Neural progenitor cell (in vitro differentiated cells): ENCODE measurements around the gene MICAL2. TPM values are rescaled to one million over a fixed set of nuclear protein-coding genes. Genes with fewer than 3 reads are reported as not detected.
A peak's percentile ranks its signal among the peaks of the same experiment; 100 is the strongest.

Experiments
- DNase-seq: peaks from one replicate; pipeline ENCODE4 v3.0.0-alpha.2; 2016; ENCODE audit warnings: low spot score
- H2AFZ ChIP-seq: fragments of 200-600 bp; sonication (generic); replicated peaks from 2 replicates; pipeline ENCODE4 v1.6.1; 2016; ENCODE audit warnings: antibody characterized with exemption
- H3F3A ChIP-seq: fragments of 200-600 bp; sonication (generic); 2 replicates; pipeline ENCODE4 v1.6.1; 2016; ENCODE audit warnings: antibody characterized with exemption, low read depth
- H3K27ac ChIP-seq: fragments of 200-600 bp; sonication (generic); 2 replicates; pipeline ENCODE4 v1.5.1; 2016; ENCODE audit warnings: mild to moderate bottlenecking
- H3K27me3 ChIP-seq: fragments of 200-600 bp; sonication (generic); 2 replicates; pipeline ENCODE4 v1.6.1; 2016; ENCODE audit warnings: mild to moderate bottlenecking, moderate library complexity
- H3K36me3 ChIP-seq: fragments of 200-600 bp; sonication (generic); 2 replicates; pipeline ENCODE4 v1.5.1; 2016
- H3K4me1 ChIP-seq: fragments of 200-600 bp; sonication (generic); 2 replicates; pipeline ENCODE4 v1.6.1; 2016; ENCODE audit warnings: mixed run types
- H3K4me2 ChIP-seq: fragments of 200-600 bp; sonication (generic); 2 replicates; pipeline ENCODE4 v1.6.1; 2016
- H3K4me3 ChIP-seq: fragments of 200-600 bp; sonication (generic); 2 replicates; pipeline ENCODE4 v1.5.1; 2016
- H3K79me2 ChIP-seq: fragments of 200-600 bp; sonication (generic); 2 replicates; pipeline ENCODE4 v1.6.1; 2016; ENCODE audit warnings: low read depth
- H3K9ac ChIP-seq: fragments of 200-600 bp; sonication (generic); 2 replicates; pipeline ENCODE4 v1.6.1; 2016
- H3K9me3 ChIP-seq: fragments of 200-600 bp; sonication (generic); 2 replicates; pipeline ENCODE4 v1.5.1; 2016; ENCODE audit warnings: low read depth
- H4K20me1 ChIP-seq: fragments of 200-600 bp; sonication (generic); 2 replicates; pipeline ENCODE4 v1.6.1; 2016; ENCODE audit warnings: low read depth
- H3K27ac Mint-ChIP-seq: 3 replicates; pipeline ENCODE4 v1.8.0; 2021; ENCODE audit warnings: mixed read lengths
- H3K27me3 Mint-ChIP-seq: 2 replicates; pipeline ENCODE4 v1.8.0; 2022; ENCODE audit warnings: low read depth, mild to moderate bottlenecking, inconsistent platforms, moderate library complexity, mixed read lengths; ENCODE audit not compliant: insufficient read depth
- H3K36me3 Mint-ChIP-seq: 3 replicates; pipeline ENCODE4 v1.8.0; 2021; ENCODE audit warnings: mixed read lengths
- H3K4me1 Mint-ChIP-seq: 3 replicates; pipeline ENCODE4 v1.8.0; 2021; ENCODE audit warnings: mixed read lengths
- H3K4me3 Mint-ChIP-seq: 3 replicates; pipeline ENCODE4 v1.8.0; 2021; ENCODE audit warnings: mild to moderate bottlenecking, moderate library complexity, mixed read lengths
- H3K9me3 Mint-ChIP-seq: 3 replicates; pipeline ENCODE4 v1.8.0; 2020; ENCODE audit warnings: mixed read lengths
- CTCF ChIP-seq: fragments of 200-600 bp; sonication (generic); IDR thresholded peaks from 2 replicates; pipeline ENCODE4 v1.5.1; 2017; ENCODE audit warnings: antibody characterized with exemption, mild to moderate bottlenecking
- EZH2 ChIP-seq: fragments of 200-600 bp; sonication (generic); IDR thresholded peaks from 2 replicates; pipeline ENCODE4 v1.6.1; 2017; ENCODE audit warnings: antibody characterized with exemption, mild to moderate bottlenecking, moderate library complexity
- EZH2phosphoT487 ChIP-seq: fragments of 200-600 bp; sonication (generic); IDR thresholded peaks from 2 replicates; pipeline ENCODE4 v1.6.1; 2017; ENCODE audit warnings: antibody characterized with exemption
- total RNA-seq: library from RNA; depleted of rRNA; stranded (reverse); fragments of >200 nt; gene quantifications from 2 replicates; pipeline ENCODE4 v1.2.3, GENCODE V29; 2015; ENCODE audit warnings: low replicate concordance

The MICAL2 gene
- total RNA-seq, 1 donor from 2014 or later, result 0.60 TPM

DNA sequence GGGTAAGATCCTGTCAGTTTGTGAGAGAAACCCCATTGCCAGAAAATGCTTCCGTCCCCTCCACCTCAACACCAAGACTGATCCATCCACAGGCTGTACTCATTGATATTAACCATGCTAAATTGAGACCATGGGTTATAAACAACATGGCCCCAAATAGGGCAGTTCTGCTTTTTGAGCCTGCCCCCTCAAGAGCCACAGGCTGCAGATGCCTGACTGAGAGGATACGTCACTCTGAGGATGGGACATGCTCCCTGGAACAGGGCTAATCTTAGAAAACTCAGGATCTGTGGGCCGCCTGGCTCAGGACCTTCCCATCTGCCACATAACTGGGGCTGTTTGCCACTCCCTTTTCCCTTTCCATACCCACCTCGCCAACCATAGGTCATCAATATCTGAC, 99.8 kb downstream of the MICAL2 start:
- TF ChIP-seq CTCF (no peak), EZH2 (no peak), EZH2phosphoT487 (no peak)
- no peaks in the 10 kb centered on the region for H4K20me1 ChIP-seq
- no peaks in the 10 kb centered on the region for H3F3A ChIP-seq
- H3K4me3 Mint-ChIP-seq, result no peak overlapping the region
- H3K4me3 ChIP-seq, result no peak overlapping the region
- no peak overlapping the region for H3K9ac ChIP-seq
- H3K36me3 ChIP-seq, result no peaks in the 10 kb centered on the region
- no peaks in the 10 kb centered on the region for H3K27me3 ChIP-seq
- H3K27me3 Mint-ChIP-seq, result peaks cover 18% of the 10 kb centered on the region
- no peaks in the 10 kb centered on the region for H3K79me2 ChIP-seq
- no peaks in the 10 kb centered on the region for H3K36me3 Mint-ChIP-seq
- peak overlapping the region; percentile 54 for H3K27ac Mint-ChIP-seq
- no peak overlapping the region for H2AFZ ChIP-seq
- no peak for DNase-seq
- H3K9me3 Mint-ChIP-seq, result no peaks in the 10 kb centered on the region
- peaks cover 2% of the 10 kb centered on the region for H3K4me1 ChIP-seq
- no peaks in the 10 kb centered on the region for H3K9me3 ChIP-seq
- H3K27ac ChIP-seq, result no peak overlapping the region
- H3K4me1 Mint-ChIP-seq, result peaks cover 27% of the 10 kb centered on the region
- no peak overlapping the region for H3K4me2 ChIP-seq

DNA sequence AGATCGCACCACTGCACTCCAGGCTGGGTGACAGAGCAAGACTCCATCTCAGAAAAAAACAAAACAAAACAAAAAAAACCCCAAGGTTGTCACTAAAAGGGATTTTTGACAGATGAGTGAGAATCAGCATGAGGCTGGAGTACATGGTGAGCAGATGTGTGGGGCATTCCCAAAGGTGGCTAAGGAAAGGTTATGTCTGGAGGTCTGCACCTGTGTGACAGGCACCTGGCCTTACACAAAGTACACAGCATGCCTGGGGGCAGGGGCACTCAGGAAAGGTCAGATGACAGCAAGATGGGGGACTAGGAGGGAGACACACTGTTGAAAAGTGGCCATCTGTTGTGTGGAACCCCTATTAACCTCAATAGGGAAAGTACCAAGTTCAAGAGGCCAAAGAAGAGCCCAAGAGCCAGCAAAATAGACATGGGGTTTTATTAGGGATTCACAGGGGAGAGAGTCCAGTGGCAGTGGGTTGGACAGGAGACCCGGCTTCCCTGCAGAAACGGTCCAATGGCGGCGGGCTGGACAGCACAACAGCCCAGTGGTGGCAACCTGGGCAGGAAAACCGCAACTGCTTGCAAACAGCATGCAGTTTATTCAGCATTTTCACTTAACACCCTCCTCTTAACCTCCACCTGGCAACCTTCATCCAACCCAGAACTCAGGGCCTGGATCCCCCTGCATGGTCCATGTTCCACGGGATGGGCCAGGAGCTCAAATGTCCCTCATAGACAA, 101.1 kb downstream of the MICAL2 start:
- no peaks in the 10 kb centered on the region for H3F3A ChIP-seq
- TF ChIP-seq EZH2phosphoT487 (no peak), CTCF (no peak), EZH2 (no peak)
- H2AFZ ChIP-seq, result no peak overlapping the region
- Mint-ChIP-seq H3K27me3 (peaks cover 20% of the 10 kb centered on the region), H3K4me1 (peaks cover 40% of the 10 kb centered on the region), H3K4me3 (no peak overlapping the region), H3K27ac (no peak overlapping the region), H3K36me3 (no peaks in the 10 kb centered on the region), H3K9me3 (no peaks in the 10 kb centered on the region)
- no peaks in the 10 kb centered on the region for H4K20me1 ChIP-seq
- peaks cover 7% of the 10 kb centered on the region for H3K4me1 ChIP-seq
- H3K36me3 ChIP-seq, result no peaks in the 10 kb centered on the region
- no peak overlapping the region for H3K9ac ChIP-seq
- no peaks in the 10 kb centered on the region for H3K79me2 ChIP-seq
- H3K9me3 ChIP-seq, result no peaks in the 10 kb centered on the region
- H3K27me3 ChIP-seq, result no peaks in the 10 kb centered on the region
- no peak overlapping the region for H3K27ac ChIP-seq
- H3K4me2 ChIP-seq, result no peak overlapping the region
- no peak for DNase-seq
- H3K4me3 ChIP-seq, result no peak overlapping the region

DNA sequence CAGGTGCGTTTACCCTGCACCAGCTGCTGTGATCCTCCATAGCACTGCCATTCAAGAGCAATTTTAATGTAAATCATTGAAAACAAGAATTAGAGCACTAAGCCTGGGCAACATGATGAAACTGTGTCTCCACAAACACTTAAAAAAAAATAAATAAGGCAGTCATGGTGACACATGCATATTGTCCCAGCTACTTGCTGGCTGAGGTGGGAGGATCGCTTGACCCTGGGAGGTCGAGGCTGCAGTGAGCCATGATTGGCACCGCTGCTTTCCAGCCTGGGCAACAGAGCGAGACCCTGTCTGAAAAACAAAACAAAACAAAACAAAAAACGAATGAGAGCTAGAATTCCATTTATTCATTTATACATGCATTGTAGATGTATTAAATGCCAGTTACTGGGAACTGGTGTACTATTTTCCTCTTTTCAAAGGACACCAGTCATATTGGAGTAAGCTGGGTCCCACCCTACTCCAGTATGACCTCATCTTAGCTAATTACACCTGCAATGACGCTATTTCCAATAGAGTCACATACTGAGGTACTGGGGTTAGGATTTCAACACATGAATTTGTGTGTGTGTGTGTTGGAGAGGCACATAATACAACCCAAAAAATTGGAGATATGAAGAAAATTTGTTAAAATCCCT, 101.9 kb downstream of the MICAL2 start:
- H3K9me3 ChIP-seq, result no peaks in the 10 kb centered on the region
- no peak for TF ChIP-seq EZH2phosphoT487
- Mint-ChIP-seq H3K9me3 (no peaks in the 10 kb centered on the region), H3K36me3 (no peaks in the 10 kb centered on the region), H3K27me3 (peaks cover 20% of the 10 kb centered on the region), H3K4me1 (peaks cover 46% of the 10 kb centered on the region), H3K4me3 (no peak overlapping the region), H3K27ac (no peak overlapping the region)
- peaks cover 7% of the 10 kb centered on the region for H3K4me1 ChIP-seq
- H3K9ac ChIP-seq, result no peak overlapping the region
- no peaks in the 10 kb centered on the region for H3K79me2 ChIP-seq
- no peak overlapping the region for H3K4me3 ChIP-seq
- no peaks in the 10 kb centered on the region for H3K36me3 ChIP-seq
- no peaks in the 10 kb centered on the region for H4K20me1 ChIP-seq
- no peaks in the 10 kb centered on the region for H3K27me3 ChIP-seq
- H3K27ac ChIP-seq, result no peak overlapping the region
- H3F3A ChIP-seq, result no peaks in the 10 kb centered on the region
- H2AFZ ChIP-seq, result no peak overlapping the region
- no peak overlapping the region for H3K4me2 ChIP-seq
- no peak for DNase-seq

- Histone ChIP-seq H3K27me3 (no peaks in the 10 kb centered on the region), H3K36me3 (no peaks in the 10 kb centered on the region), H3K4me1 (peaks cover 7% of the 10 kb centered on the region), H4K20me1 (no peaks in the 10 kb centered on the region), H3K4me3 (no peak overlapping the region), H3K9me3 (no peaks in the 10 kb centered on the region), H3K27ac (no peak overlapping the region), H3K79me2 (no peaks in the 10 kb centered on the region), H3K4me2 (no peak overlapping the region), H2AFZ (no peak overlapping the region), H3K9ac (no peak overlapping the region), H3F3A (no peaks in the 10 kb centered on the region)
- peaks cover 46% of the 10 kb centered on the region for H3K4me1 Mint-ChIP-seq
- peaks cover 20% of the 10 kb centered on the region for H3K27me3 Mint-ChIP-seq
- no peaks in the 10 kb centered on the region for H3K9me3 Mint-ChIP-seq
- H3K4me3 Mint-ChIP-seq, result no peak overlapping the region
- no peak overlapping the region for H3K27ac Mint-ChIP-seq
- no peak for DNase-seq
- H3K36me3 Mint-ChIP-seq, result no peaks in the 10 kb centered on the region
- TF ChIP-seq EZH2phosphoT487, result no peak
- TF ChIP-seq CTCF, result no peak
- TF ChIP-seq EZH2, result no peak
These were observed 102.4 kb downstream of the MICAL2 start for GRCh38 chr11:12212821-12213185.
